ENCODE measurements around the gene MAGI2. TPM values are rescaled to one million over a fixed set of nuclear protein-coding genes. Genes with fewer than 3 reads are reported as not detected.

The MAGI2 gene
- total and polyA plus RNA-seq, 4 donors = 0.37 to 4.1 (median 1.4) TPM

- Histone ChIP-seq H3K27me3 (ENCODE audit: control insufficient read depth in 4 of 4, insufficient read depth in 4 of 4, low read length in 3 of 4) (no peaks in the 10 kb centered on the region), H3K9me3 (ENCODE audit: control insufficient read depth in 4 of 4, low read length in 3 of 4) (no peaks in the 10 kb centered on the region), H3K9ac (ENCODE audit: low read depth in 1 of 2, low read length in 2 of 2) (no peak overlapping the region), H3K27ac (ENCODE audit: low read depth in 1 of 2, low read length in 2 of 2) (no peak overlapping the region), H3K4me1 (ENCODE audit: control insufficient read depth in 4 of 4, insufficient read depth in 4 of 4, low read length in 3 of 4) (no peaks in the 10 kb centered on the region), H3K36me3 (ENCODE audit: control insufficient read depth in 4 of 4, insufficient read depth in 3 of 4, low read depth in 1 of 4, low read length in 3 of 4) (no peaks in the 10 kb centered on the region), H3K4me3 (ENCODE audit: low read depth in 1 of 3, low read length in 3 of 3) (no peak overlapping the region)
- no peak for DNase-seq (ENCODE audit: low spot score)
- WGBS = 95% methylated on average over 1 of the region's 1 CpG
- TF ChIP-seq EGR1 (IDR thresholded peaks at IDR 0.05; ENCODE audit: low read depth in 2 of 2) (no peak), YY1 (IDR thresholded peaks at IDR 0.05) (no peak), HNF4A (conservative IDR thresholded peaks at IDR 0.05) (no peak), TAF1 (conservative IDR thresholded peaks at IDR 0.05) (no peak), JUND (IDR thresholded peaks at IDR 0.05) (no peak), NR2F2 (IDR thresholded peaks at IDR 0.05) (no peak), FOXA2 (IDR thresholded peaks at IDR 0.05) (no peak), FOXA1 (IDR thresholded peaks at IDR 0.05) (no peak), ZBTB33 (IDR thresholded peaks at IDR 0.05) (no peak), REST (IDR thresholded peaks at IDR 0.05) (no peak), RAD21 (IDR thresholded peaks at IDR 0.05) (no peak), GABPA (IDR thresholded peaks at IDR 0.05 in 1 of 2, conservative IDR thresholded peaks at IDR 0.05 in 1 of 2) (no peak), CTCF (IDR thresholded peaks at IDR 0.05; ENCODE audit: low read depth, low read length, missing input control) (no peak), RXRA (IDR thresholded peaks at IDR 0.05) (no peak)
- TF ChIP-seq, protein P1, sequence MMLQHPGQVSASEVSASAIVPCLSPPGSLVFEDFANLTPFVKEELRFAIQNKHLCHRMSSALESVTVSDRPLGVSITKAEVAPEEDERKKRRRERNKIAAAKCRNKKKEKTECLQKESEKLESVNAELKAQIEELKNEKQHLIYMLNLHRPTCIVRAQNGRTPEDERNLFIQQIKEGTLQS (IDR thresholded peaks at IDR 0.05) = no peak
Measured at GRCh38 chr7:79130715-79131114, 322.8 kb downstream of the MAGI2 start.

- Histone ChIP-seq H3K4me3 (ENCODE audit: low read depth in 1 of 3, low read length in 3 of 3) (no peak overlapping the region), H3K9me3 (ENCODE audit: control insufficient read depth in 4 of 4, low read length in 3 of 4) (no peaks in the 10 kb centered on the region), H3K27ac (ENCODE audit: low read depth in 1 of 2, low read length in 2 of 2) (no peak overlapping the region), H3K4me1 (ENCODE audit: control insufficient read depth in 4 of 4, insufficient read depth in 4 of 4, low read length in 3 of 4) (no peaks in the 10 kb centered on the region), H3K27me3 (ENCODE audit: control insufficient read depth in 4 of 4, insufficient read depth in 4 of 4, low read length in 3 of 4) (no peaks in the 10 kb centered on the region), H3K36me3 (ENCODE audit: control insufficient read depth in 4 of 4, insufficient read depth in 3 of 4, low read depth in 1 of 4, low read length in 3 of 4) (no peaks in the 10 kb centered on the region), H3K9ac (ENCODE audit: low read depth in 1 of 2, low read length in 2 of 2) (no peak overlapping the region)
- DNase-seq (ENCODE audit: low spot score) = no peak
- WGBS = 78% methylated on average over 2 of the region's 2 CpGs
- no peak for TF ChIP-seq HNF4A (conservative IDR thresholded peaks at IDR 0.05)
- no peak for TF ChIP-seq GABPA (IDR thresholded peaks at IDR 0.05 in 1 of 2, conservative IDR thresholded peaks at IDR 0.05 in 1 of 2)
- TF ChIP-seq SP1 (IDR thresholded peaks at IDR 0.05) = no peak
- no peak for TF ChIP-seq FOXA1 (IDR thresholded peaks at IDR 0.05)
- TF ChIP-seq RXRA (IDR thresholded peaks at IDR 0.05) = no peak
- TF ChIP-seq ZBTB33 (IDR thresholded peaks at IDR 0.05) = no peak
- no peak for TF ChIP-seq REST (IDR thresholded peaks at IDR 0.05)
- no peak for TF ChIP-seq NR2F2 (IDR thresholded peaks at IDR 0.05)
- no peak for TF ChIP-seq HNF4G (IDR thresholded peaks at IDR 0.05)
- no peak for TF ChIP-seq JUND (IDR thresholded peaks at IDR 0.05)
- TF ChIP-seq EGR1 (IDR thresholded peaks at IDR 0.05; ENCODE audit: low read depth in 2 of 2) = no peak
- TF ChIP-seq TAF1 (conservative IDR thresholded peaks at IDR 0.05) = no peak
Measured at GRCh38 chr7:79124331-79124730, 329.1 kb downstream of the MAGI2 start.

All from liver (tissue), 9 donors.